ENCODE data around the gene PARD3B.

The PARD3B gene

GRCh38 chr2:205637320-205637602, 1092.0 kb downstream of the PARD3B start:
- DNase-seq (ENCODE audit: low read depth in 2 of 3, low spot score in 2 of 3) = no peak

GRCh38 chr2:205637779-205638503, 1092.7 kb downstream of the PARD3B start:
- no peak for DNase-seq (ENCODE audit: low read depth in 2 of 3, low spot score in 2 of 3)

DNA sequence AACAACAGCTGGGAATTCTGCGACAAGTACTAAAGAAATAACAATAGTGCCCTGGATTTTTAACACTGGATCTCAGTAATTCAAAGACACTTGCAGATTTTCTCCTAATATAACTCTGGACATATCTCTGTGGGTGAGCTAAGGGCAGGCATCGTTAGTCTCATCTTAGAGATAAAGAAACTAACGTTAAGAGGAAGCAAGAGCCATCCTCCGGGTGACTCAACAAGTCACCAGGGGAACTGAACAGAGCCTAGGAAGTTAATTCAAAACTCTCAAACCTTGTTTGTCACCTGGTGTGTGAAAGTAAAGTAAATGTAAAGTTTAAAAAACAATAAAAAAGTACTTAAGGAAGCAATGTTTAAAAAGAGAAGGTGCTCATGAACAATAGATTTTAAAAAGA, 1095.4 kb downstream of the PARD3B start:
- DNase-seq (ENCODE audit: low read depth in 2 of 3, low spot score in 2 of 3) = no peak

GRCh38 chr2:205642599-205643356, 1097.5 kb downstream of the PARD3B start:
- DNase-seq (ENCODE audit: low read depth in 2 of 3, low spot score in 2 of 3) = no peak

DNA sequence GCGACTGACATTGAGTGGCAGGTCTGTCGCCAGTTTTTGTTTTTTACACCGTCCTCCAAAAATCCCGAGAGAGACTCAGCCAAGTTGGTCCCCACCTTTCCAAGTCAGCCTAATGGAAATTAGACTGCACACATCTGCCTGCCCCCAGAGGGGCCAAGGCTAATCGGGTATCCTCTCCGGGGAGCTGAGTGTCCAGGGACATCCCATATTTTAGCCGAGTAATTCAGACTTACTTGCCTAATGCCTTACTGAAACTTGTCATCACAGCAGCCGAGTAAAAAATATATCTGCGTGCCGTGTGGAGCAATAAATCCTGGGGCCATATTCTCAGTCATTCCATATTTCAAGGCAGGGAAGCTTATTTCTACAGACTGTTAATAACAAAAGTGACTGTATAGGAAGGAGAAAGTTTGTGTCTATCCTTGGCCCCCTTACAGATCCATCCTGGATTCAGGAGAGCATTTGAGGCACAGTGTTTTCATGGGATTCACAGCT, 1098.2 kb downstream of the PARD3B start:
- DNase-seq (ENCODE audit: low read depth in 2 of 3, low spot score in 2 of 3) = no peak

DNA sequence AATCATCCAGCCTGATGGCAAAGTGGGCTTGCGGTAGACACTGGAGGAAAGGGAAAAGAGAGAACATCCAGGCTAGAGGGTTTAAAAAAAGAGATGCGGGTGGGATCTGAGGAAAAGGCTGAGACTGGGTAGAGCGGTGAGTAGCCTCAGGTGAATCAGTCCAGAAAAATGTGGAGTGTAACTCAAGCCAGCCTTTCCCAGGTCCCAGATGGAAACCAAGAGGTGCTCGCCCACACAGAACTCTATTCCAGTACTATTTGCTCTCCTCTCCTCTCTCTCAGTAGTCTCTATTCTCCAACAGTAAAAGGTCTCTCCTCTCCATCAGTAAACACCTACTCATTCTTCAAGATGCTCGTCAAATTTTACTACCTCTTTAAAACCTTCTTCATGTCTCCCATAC, 1098.7 kb downstream of the PARD3B start:
- no peak for DNase-seq (ENCODE audit: low read depth in 2 of 3, low spot score in 2 of 3)

- no peak for DNase-seq (ENCODE audit: low read depth in 2 of 3, low spot score in 2 of 3)
Observed at GRCh38 chr2:205646680-205647079, 1101.4 kb downstream of the PARD3B start.

DNA sequence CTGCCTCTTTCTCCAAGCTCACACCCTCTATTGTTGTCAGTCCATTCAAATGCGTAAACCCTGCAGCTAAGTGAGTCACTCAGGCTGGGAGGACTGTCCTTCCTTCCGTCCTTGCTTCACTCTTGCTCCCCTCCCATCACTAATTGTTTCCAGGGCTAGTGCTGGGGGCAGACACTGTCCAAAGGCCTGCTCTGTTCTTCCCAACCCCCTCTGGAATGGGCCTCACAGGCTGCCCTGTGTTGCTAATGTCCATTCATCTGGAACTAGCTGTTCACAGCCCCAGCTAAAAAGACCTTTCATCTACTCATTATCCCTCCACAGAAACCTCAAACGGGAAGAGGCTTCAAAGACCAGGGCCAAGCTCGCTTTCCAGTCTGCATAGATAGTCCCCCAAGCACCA, 1105.2 kb downstream of the PARD3B start:
- no peak for DNase-seq (ENCODE audit: low read depth in 2 of 3, low spot score in 2 of 3)

- no peak for DNase-seq (ENCODE audit: low read depth in 2 of 3, low spot score in 2 of 3)
Observed at GRCh38 chr2:205650931-205651330, 1105.7 kb downstream of the PARD3B start.

DNA sequence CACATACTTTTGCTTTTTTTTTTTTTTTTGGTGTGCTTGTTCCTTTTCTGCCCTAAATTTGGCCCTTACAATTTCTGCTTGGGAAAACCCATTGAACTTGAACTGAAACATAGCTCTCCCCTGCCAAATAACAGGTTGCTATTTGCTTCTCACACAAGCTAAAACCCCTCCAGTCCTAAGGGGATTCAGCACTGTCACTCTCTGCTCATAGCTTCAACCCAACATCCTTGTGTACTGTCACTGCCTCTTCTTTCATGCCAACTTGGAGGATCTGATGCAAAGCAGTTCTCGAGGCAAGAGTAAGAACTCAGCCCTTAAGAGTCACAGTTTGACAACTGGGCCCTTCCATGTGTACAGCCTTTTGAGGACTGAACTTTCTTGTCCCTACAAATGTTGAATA, 1106.4 kb downstream of the PARD3B start:
- no peak for DNase-seq (ENCODE audit: low read depth in 2 of 3, low spot score in 2 of 3)

- DNase-seq (ENCODE audit: low read depth in 2 of 3, low spot score in 2 of 3) = no peak
Observed at GRCh38 chr2:205654878-205655605, 1109.8 kb downstream of the PARD3B start.

DNA sequence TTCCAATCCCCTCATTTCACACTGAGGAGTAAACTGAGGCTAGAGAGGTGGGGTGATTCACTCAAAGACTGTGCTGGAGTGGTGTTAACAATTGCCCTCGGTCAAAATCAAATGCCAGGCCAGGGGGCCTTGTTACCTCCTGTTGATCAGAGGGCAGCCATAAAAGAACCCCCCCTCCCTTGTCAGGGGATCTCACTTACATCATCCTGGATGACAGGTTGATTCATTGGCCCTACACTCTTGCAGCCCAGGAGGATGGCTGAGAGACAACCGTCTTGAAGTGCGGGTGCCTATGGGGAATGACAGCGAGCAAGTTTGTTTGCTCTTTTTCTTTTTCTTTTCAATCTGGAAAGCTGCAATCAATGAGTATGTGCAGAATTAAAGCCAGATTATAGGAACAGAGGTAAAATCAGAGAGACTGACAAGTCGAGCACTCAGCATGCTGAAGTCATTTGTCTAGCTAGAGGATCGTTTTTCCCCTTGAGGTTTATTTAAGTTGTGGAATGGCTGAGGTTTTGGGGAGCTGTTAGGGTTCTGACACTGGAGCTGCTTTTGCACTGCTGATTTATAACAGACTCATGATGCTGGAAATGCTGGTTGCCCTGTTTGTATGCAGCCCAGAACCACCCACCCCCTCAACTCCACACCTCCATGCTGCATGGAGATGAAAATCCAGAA, 1110.6 kb downstream of the PARD3B start:
- DNase-seq (ENCODE audit: low read depth in 2 of 3, low spot score in 2 of 3) = no peak

GRCh38 chr2:205656461-205656860, 1111.2 kb downstream of the PARD3B start:
- no peak for DNase-seq (ENCODE audit: low read depth in 2 of 3, low spot score in 2 of 3)

- DNase-seq (ENCODE audit: low read depth in 2 of 3, low spot score in 2 of 3) = no peak
Observed at GRCh38 chr2:205656941-205657340, 1111.7 kb downstream of the PARD3B start.

DNA sequence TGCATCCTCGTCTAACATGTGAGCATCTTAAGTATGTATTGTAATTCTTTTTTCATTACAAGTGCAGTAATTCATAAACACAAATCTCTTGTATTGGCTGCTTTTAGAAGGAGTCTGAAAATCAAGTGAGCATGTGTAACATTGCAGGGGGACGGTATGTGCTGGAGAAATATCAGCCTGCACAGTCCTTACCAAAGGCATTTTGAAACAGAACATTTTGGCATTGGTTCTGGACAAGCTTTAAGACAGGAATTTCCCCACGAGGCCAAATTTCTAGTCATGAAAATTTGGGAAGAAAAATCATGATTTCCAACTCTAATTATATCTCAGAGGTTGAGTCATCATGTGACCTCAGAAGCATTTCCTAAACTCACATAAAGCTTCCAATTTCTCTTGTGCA, 1112.3 kb downstream of the PARD3B start:
- DNase-seq (ENCODE audit: low read depth in 2 of 3, low spot score in 2 of 3) = no peak

DNA sequence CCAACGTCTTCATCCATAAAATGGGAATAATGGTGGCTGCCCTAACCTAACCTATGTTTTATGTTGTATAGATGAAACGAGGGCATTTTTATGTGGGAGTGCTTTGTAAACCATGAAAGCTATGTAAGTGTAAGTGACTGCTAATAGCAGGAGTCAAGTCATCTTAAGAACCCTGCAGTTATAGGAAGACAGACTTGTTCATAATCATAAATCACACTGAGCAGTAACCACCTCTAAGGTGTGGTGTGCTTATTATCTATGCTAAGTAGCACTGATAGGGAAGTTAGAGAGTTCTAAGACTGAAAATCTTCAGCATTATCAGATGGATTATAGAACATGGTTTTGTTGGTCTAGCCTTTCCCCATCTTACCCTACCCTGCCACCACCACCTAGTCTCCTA, 1112.8 kb downstream of the PARD3B start:
- DNase-seq (ENCODE audit: low read depth in 2 of 3, low spot score in 2 of 3) = no peak

- DNase-seq (ENCODE audit: low read depth in 2 of 3, low spot score in 2 of 3) = no peak
Observed at GRCh38 chr2:205658572-205658971, 1113.3 kb downstream of the PARD3B start.

DNA sequence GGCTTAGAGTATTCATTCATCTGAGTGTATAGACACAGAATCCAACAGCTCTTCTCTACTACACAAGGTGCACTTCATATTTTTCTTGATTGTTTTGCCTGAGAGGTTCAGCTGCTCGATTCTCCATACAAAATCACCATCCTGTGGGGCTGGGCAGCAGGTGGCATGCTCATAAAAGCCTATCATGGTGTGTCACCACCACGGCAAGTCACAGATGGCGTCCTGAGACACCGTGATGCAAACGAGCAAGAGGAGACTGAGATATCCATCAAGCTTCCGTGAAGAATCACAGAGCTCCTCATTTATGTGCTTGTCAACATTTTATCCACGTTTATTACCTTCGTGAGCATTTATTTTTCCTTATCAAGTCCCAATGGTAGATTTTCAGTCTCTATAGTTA, 1114.6 kb downstream of the PARD3B start:
- no peak for DNase-seq (ENCODE audit: low read depth in 2 of 3, low spot score in 2 of 3)

DNA sequence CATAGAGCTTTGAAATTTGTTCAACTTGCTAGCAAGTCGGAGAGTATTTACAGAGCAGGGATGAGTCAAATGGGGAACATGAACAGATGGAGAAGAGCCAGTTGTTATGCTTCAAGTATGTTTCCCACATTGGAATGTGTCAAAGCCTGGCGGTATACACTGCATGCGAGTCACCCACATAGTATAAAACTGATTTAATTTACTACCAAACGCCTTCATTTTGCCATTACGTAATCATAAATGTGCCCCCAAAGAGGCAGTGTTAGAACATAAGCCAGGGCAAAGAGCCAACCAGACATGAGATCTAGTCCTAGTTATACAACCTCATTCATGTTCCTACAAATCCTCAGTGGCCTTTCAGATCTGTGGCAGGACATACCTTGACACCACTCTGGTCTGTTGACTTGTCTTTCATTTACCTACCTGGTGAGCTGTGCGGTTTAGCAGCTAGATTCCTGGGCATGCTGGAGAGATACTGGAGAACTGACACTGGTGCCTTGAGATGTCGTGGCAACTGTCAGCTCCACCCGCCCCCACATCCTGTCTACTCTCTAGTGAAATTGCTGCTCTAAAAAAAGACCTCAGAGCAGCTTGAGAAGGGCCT, 1115.3 kb downstream of the PARD3B start:
- DNase-seq (ENCODE audit: low read depth in 2 of 3, low spot score in 2 of 3) = no peak

- no peak for DNase-seq (ENCODE audit: low read depth in 2 of 3, low spot score in 2 of 3)
Observed at GRCh38 chr2:205661281-205661680, 1116.0 kb downstream of the PARD3B start.
